Neuron (in vitro differentiated cells): ENCODE data around the gene UTS2B.

Source experiments
- H2AFZ ChIP-seq: one replicate; pipeline ENCODE4 v1.6.1; 2013; ENCODE audit warnings: low read depth, mild to moderate bottlenecking, inconsistent platforms, low read length, moderate library complexity
- H3K27me3 ChIP-seq: one replicate; pipeline ENCODE4 v1.6.1; 2013; ENCODE audit warnings: low read length; ENCODE audit not compliant: insufficient read depth
- H3K36me3 ChIP-seq: one replicate; pipeline ENCODE4 v1.6.1; 2013; ENCODE audit warnings: low read length; ENCODE audit not compliant: insufficient read depth
- H3K4me1 ChIP-seq: one replicate; pipeline ENCODE4 v1.6.1; 2013; ENCODE audit warnings: low read length; ENCODE audit not compliant: insufficient read depth
- H3K4me3 ChIP-seq: 2 replicates; pipeline ENCODE4 v1.5.1; 2013; ENCODE audit warnings: mild to moderate bottlenecking, low read length, moderate library complexity
- H3K9me3 ChIP-seq: one replicate; pipeline ENCODE4 v1.6.1; 2013; ENCODE audit warnings: low read length

The UTS2B gene

DNA sequence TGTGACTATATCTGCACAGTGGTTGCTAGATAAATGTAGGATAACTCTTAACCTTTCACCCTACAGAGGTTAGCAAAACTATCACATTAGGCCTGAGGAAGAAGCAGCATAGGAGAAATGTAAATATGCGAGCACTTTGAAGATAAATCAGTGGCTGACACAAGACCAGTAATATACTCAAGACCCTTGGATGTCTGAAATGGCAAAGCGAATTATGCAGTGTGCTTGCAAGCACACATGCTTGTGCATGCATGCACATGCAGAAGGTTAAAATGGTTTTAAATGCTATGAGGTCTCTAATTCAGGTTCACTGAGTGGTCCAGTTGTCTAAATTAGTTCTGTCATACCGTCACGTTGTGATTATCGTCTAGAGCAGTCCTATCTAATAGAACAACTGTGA lies 13.6 kb upstream of the UTS2B start:
- H3K36me3 ChIP-seq, result no peaks in the 10 kb centered on the region

DNA sequence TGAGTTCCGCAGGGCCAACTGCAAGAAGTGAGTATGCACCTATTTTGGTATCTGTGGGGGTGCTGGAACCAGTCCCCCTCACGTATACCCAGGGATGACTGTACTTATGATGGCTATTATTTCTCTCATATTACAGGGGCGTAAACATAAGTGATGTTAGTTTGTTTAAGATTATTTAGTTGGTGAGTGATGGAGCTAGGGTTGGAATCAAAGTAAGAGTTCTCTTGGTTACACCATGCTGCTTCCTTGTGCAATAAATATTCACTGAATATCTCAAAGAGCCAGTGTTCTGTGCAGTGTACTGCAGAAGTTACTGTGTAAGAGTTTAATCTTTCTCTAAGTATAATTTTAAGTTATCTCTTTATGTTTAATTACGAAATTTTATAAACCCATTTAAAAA lies 12.8 kb upstream of the UTS2B start:
- H3K36me3 ChIP-seq, result no peaks in the 10 kb centered on the region
- H2AFZ ChIP-seq, result no peak overlapping the region
- H3K27me3 ChIP-seq, result no peaks in the 10 kb centered on the region
- H3K9me3 ChIP-seq, result no peaks in the 10 kb centered on the region
- no peak overlapping the region for H3K4me3 ChIP-seq
- no peaks in the 10 kb centered on the region for H3K4me1 ChIP-seq

More for the DNA sequence above, 13.6 kb upstream of the UTS2B start:
- Histone ChIP-seq H2AFZ (no peak overlapping the region), H3K4me3 (no peak overlapping the region), H3K4me1 (no peaks in the 10 kb centered on the region), H3K27me3 (no peaks in the 10 kb centered on the region), H3K9me3 (no peaks in the 10 kb centered on the region)

DNA sequence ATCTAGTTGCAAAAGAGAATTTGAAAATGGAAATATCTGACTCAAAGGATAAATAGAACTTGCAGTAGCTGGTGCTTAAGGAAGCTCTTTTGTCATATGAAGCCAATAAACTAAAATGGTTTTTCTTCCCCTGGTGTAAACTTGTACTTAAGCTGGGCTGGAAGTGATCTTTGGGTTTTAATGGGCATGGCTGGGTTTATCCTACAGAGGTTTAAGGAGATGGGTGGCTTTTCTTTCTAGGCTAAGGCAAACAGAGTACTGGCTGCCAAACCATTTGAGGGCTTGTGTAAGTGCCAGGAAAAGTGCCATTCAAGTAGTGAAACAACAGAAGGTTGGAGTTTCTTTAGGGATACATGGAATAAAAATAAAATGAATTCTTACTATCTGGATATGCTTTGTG lies 12.1 kb upstream of the UTS2B start:
- Histone ChIP-seq H3K4me3 (no peak overlapping the region), H3K4me1 (no peaks in the 10 kb centered on the region), H3K36me3 (no peaks in the 10 kb centered on the region), H3K27me3 (no peaks in the 10 kb centered on the region), H2AFZ (no peak overlapping the region), H3K9me3 (no peaks in the 10 kb centered on the region)

DNA sequence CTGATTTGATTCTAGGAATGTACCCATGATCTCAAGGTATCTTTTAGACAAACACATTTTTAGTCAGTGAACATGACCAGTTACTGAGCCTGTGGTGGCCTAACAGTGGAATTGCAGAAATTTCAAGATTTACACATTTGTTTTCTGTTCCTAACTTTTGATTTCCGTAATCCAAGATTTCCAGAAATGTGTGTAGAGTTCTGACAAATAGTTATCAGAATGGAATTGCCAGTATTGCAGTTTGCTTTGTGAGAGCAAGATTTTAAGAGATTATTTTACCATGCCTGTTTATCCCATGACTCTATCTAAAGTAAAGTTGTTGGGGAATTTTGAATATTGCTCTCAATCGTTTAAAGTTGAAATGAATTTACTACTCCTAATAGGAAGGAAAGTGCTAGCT lies 11.7 kb upstream of the UTS2B start:
- Histone ChIP-seq H3K36me3 (no peaks in the 10 kb centered on the region), H2AFZ (no peak overlapping the region), H3K9me3 (no peaks in the 10 kb centered on the region), H3K27me3 (no peaks in the 10 kb centered on the region), H3K4me1 (no peaks in the 10 kb centered on the region), H3K4me3 (no peak overlapping the region)

DNA sequence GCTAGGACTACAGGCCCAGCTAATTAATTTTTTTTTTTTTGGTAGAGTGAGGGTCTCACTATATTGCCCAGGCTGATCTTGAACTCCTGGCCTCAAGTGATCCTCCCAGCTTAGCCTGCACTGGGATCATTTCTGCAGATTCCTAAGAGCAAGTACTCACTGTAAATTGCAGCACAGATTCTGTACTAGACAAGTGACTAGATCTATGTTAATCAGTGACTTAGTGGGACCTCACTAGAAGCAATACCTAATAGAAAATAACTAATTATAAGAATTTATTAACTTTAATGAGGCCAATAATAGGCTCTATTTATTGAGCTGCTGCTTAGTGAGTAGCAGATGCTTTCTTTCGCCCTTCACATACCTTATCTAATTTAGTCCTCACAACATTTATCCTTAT lies 10.6 kb upstream of the UTS2B start:
- Histone ChIP-seq H3K27me3 (no peaks in the 10 kb centered on the region), H3K4me3 (no peak overlapping the region), H3K4me1 (no peaks in the 10 kb centered on the region), H3K36me3 (no peaks in the 10 kb centered on the region), H2AFZ (no peak overlapping the region), H3K9me3 (no peaks in the 10 kb centered on the region)

DNA sequence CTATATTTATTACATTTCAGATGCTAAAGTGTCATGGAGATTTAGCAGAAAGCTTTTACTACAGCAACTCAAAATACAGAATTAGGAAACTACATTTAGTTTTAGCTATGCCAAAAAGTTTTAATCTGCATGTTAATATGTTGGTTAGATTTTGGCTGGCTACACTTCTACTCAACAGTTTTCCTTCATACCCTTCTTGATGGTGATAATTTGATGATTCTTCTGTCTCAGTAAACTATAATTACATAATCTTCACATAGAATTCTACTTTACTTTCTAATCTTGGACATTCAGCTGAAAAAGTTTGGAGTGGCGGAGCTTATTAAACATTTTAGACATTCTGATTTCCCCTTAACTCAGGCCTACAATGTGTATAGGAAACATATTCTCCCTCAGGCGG lies 10.0 kb upstream of the UTS2B start:
- no peaks in the 10 kb centered on the region for H3K36me3 ChIP-seq
- H2AFZ ChIP-seq, result no peak overlapping the region
- no peaks in the 10 kb centered on the region for H3K27me3 ChIP-seq
- no peak overlapping the region for H3K4me3 ChIP-seq
- no peaks in the 10 kb centered on the region for H3K9me3 ChIP-seq
- H3K4me1 ChIP-seq, result no peaks in the 10 kb centered on the region

DNA sequence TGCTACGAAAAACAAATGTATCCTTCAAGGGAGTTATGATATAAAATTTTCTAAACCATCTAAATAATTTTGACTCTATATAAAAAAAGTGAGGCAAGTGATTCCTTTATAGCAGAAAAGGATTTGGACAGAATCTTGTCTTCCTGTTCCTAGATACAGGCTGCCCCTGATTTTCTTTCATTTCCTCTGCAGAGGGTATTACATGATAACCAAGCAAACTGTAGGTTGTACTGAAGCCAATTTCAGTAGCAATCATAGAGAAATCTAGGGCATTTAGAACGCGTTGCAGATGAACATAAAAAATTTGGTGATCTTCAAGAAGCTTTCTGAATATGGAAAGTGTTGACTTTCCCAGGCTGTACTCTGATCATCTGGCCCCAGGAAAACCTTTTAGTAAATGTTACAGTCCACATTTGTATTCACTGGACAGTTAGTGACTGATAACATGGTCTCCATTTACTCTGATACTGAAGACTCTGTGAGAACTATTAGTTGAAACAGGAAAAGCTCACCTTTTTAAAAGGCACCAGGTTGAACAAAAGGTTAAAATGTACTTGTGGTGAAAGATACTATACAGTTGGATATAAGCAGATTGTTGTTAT lies 9.1 kb upstream of the UTS2B start:
- Histone ChIP-seq H3K4me1 (no peaks in the 10 kb centered on the region), H3K4me3 (no peak overlapping the region), H3K9me3 (no peaks in the 10 kb centered on the region), H2AFZ (no peak overlapping the region), H3K36me3 (no peaks in the 10 kb centered on the region), H3K27me3 (no peaks in the 10 kb centered on the region)

DNA sequence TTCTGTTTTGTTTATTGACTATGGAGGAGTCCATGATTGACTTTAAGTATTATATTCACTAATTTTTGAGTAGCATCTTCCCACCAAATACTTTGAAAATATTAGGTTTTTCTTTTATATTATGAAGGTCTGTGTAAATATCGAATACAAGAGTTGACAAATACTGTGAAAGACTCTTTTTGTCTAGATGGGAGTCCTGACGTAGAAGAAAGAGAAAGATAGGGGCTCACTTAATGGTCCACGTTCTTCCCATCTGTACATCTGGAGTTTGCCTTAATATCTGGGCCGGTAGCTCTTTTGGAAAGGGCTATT lies 7.8 kb upstream of the UTS2B start:
- Histone ChIP-seq H3K4me3 (no peak overlapping the region), H3K9me3 (no peaks in the 10 kb centered on the region), H3K27me3 (no peaks in the 10 kb centered on the region), H2AFZ (no peak overlapping the region), H3K36me3 (no peaks in the 10 kb centered on the region), H3K4me1 (no peaks in the 10 kb centered on the region)

DNA sequence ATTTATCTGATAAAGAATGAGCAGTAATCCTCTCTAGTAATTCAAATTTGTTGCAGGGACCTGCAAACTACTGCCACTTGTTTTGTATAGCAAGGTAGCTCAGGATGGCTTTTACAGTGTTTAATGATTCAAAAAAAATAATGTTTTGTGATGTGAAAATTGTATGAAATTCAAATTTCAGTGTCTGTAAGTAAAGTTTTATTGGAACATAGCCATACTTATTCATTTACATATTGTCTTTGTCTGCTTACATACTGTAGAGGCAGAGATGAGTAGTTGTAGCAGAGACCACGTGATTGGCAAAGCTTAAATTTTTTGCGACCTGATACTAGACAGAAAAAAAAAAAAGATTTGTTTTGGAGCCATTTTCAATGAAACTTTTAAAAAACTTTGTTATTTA lies 6.5 kb upstream of the UTS2B start:
- H3K36me3 ChIP-seq, result no peaks in the 10 kb centered on the region
- H2AFZ ChIP-seq, result no peak overlapping the region
- H3K4me3 ChIP-seq, result no peak overlapping the region
- H3K4me1 ChIP-seq, result peaks cover 5% of the 10 kb centered on the region
- H3K9me3 ChIP-seq, result no peaks in the 10 kb centered on the region
- no peaks in the 10 kb centered on the region for H3K27me3 ChIP-seq

DNA sequence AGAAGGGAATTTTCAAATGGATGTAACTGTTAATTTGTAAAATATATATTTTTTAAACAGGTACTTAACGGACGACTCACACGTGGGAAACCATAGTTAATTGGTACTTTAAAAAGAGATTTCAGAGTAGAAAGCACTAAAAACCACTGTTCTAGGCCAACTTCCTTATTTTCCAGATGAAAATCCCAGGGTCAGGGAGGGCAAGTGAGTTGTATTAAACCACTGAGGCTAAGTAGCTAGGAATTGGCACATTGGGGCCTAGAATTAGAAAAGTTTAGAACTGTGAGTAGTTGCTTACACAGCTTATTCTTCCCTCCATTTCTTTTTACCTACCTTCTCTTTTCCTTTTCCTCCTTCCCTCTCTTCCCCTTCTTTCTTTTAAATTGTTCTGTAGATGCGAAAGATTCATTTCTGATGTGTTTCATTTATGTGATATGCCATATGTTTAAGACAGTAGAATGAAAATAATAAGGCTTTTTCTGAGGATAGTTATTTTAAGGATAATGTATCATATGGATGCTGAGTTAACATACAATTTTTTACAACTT lies 4.1 kb upstream of the UTS2B start:
- no peaks in the 10 kb centered on the region for H3K27me3 ChIP-seq
- no peak overlapping the region for H3K4me3 ChIP-seq
- no peak overlapping the region for H2AFZ ChIP-seq
- no peaks in the 10 kb centered on the region for H3K9me3 ChIP-seq
- H3K36me3 ChIP-seq, result no peaks in the 10 kb centered on the region
- peaks cover 14% of the 10 kb centered on the region for H3K4me1 ChIP-seq

DNA sequence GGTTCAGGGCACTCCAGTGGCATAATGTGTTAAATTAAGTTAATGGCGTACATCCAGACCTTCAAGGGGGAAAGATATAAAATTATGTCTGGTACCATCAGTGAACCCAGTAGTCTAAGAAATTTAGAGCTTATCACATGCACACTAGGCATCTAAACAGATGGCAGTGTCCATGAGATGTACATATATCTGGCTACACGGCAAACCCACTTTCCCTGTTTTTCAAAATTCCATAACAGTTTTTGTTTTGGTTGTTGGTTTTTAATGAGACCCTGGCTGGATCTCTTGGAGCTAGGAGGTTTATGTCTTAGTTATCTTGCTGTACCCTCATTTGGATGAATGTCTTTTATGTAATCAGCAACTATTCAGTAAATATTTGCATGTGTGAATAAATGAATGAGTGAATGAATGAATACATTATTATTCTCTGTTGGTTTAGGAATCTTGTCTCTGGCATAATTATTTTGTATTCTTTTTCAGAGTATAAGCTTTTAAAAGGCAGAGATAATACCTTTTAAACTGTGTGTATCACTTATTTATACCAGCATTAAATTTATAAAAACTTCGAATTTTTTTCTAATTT lies 3.1 kb upstream of the UTS2B start:
- Histone ChIP-seq H3K27me3 (no peaks in the 10 kb centered on the region), H3K9me3 (no peaks in the 10 kb centered on the region), H3K36me3 (no peaks in the 10 kb centered on the region), H3K4me3 (no peak overlapping the region), H3K4me1 (peaks cover 19% of the 10 kb centered on the region), H2AFZ (no peak overlapping the region)

DNA sequence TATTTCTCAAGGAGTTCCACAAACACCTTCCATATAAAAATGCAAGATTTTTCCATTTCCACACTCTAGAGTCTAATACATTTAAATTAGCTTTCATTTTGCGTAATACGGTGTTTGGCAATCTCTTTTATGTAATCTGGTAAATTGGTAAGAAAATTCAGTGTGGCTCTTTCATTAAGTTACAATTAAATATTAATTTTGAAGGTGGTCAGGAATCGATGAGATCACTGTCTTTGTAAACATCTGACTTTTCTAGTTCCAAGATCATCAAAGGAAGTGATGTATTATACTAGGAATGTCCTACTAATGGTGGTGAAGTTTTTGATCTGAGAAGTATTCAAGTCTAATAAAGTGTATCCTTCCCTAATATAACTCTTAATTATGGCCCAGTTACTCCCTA lies 1.1 kb upstream of the UTS2B start:
- no peaks in the 10 kb centered on the region for H3K9me3 ChIP-seq
- H3K36me3 ChIP-seq, result no peaks in the 10 kb centered on the region
- peak overlapping the region; percentile 75 for H3K4me3 ChIP-seq
- no peak overlapping the region for H2AFZ ChIP-seq
- peaks cover 22% of the 10 kb centered on the region for H3K4me1 ChIP-seq
- no peaks in the 10 kb centered on the region for H3K27me3 ChIP-seq

DNA sequence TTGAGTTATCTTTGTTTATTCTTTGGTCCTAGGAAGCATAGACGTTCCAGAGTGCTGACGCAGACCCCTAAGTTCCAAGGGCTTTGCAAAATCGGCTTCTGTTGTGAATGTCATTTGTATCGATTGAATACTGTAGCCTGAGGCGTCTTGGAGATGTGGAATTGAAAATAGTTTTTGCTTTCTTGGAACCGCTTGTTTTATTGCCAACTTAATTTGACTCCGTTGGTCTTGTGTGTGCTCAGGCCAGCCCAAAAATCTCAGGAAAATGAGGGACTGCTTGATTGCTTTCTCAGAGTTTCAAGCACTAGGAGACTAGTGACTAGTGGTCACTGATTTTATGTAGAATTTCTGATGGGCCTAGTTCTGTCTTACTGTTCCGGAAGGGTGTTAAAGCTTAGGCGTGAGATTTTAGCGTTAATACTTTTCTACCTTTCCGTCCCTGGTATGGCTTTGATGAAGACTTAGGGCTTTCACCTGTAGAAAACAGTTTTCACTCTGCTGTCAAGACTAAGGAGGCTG lies 263 bp upstream of the UTS2B start:
- Histone ChIP-seq H3K4me1 (peaks cover 22% of the 10 kb centered on the region), H2AFZ (no peak overlapping the region), H3K4me3 (peak overlapping the region; percentile 75), H3K27me3 (no peaks in the 10 kb centered on the region), H3K36me3 (no peaks in the 10 kb centered on the region), H3K9me3 (no peaks in the 10 kb centered on the region)
